HCT116 (cell line): ENCODE results near the gene SHTN1. TPM values are rescaled to one million over a fixed set of nuclear protein-coding genes. Genes with fewer than 3 reads are reported as not detected.

Source experiments
- ATAC-seq: fragments of 200-7000 bp; cut with Tn5 transposase; 2 replicates; pipeline ENCODE4 v1.9.1; 2020; ENCODE audit warnings: mild to moderate bottlenecking, moderate library complexity
- BruUV-seq: library from RNA; stranded (reverse); fragments of 400-500 nt; replicated peaks from 2 replicates; lab custom pipeline; 2021; lab: Mats Ljungman, UMichigan
- CTCF ChIA-PET: fragments of 300-600 bp; sonication (Branson Sonifier 250); formaldehyde crosslinking; loops from one replicate; lab custom pipeline; 2021; ENCODE audit warnings: antibody characterized with exemption; lab: Charles Lee
- POLR2A ChIA-PET: fragments of 300-600, 350-600 bp; sonication (Branson Sonifier 250); formaldehyde crosslinking; loops from one replicate; lab custom pipeline; 2021; ENCODE audit warnings: antibody characterized with exemption; lab: Charles Lee
- RAD21 ChIA-PET, 2 experiments: fragments of 300-600 bp; sonication (Branson Sonifier 250); formaldehyde crosslinking; loops; one replicate each; lab custom pipeline; 2023; ENCODE audit warnings: low total read pairs in 2 of 2; ENCODE audit not compliant: uncharacterized antibody in 2 of 2, unreplicated experiment in 2 of 2, low non-redundant PET in 1 of 2; lab: Charles Lee
- DNase-seq: peaks from one replicate; pipeline ENCODE4 v3.0.0-alpha.2; 2010; ENCODE audit warnings: low read depth, low spot score
- H2AFZ ChIP-seq: fragments of 200-600 bp; shearing (Covaris generic), sonication (generic); 2 replicates; pipeline ENCODE4 v1.6.1; 2017; ENCODE audit warnings: low read depth, mixed run types, mixed read lengths, antibody characterized with exemption, low read length; ENCODE audit not compliant: poor library complexity, severe bottlenecking
- H3K27ac ChIP-seq: 2 replicates; pipeline ENCODE4 v1.5.1; 2012; ENCODE audit warnings: low read depth, low read length
- H3K27me3 ChIP-seq: fragments of 200-600 bp; sonication (generic); 2 replicates; pipeline ENCODE4 v1.6.1; 2016; ENCODE audit warnings: mixed run types, low read length, mixed read lengths; ENCODE audit not compliant: insufficient read depth
- H3K36me3 ChIP-seq, 2 experiments: fragments of 200-500 bp in 1 of 2; fragments of 200-600 bp in 1 of 2; sonication (Bioruptor generic) in 1 of 2; sonication (generic) in 1 of 2; 2 replicates each; pipeline versions ENCODE4 v1.5.1 to v1.6.1; 2014 to 2016; ENCODE audit warnings: low read length in 2 of 2, inconsistent platforms in 1 of 2, mixed read lengths in 1 of 2, mixed run types in 1 of 2; ENCODE audit not compliant: insufficient read depth in 2 of 2, control insufficient read depth in 1 of 2
- H3K4me1 ChIP-seq, 2 experiments: fragments of 200-600 bp in 1 of 2; sonication (generic) in 1 of 2; 2 replicates each; pipeline versions ENCODE4 v1.5.1 to v1.6.1; 2012 to 2017; ENCODE audit warnings: low read length in 2 of 2, inconsistent platforms in 1 of 2, mild to moderate bottlenecking in 1 of 2, mixed read lengths in 1 of 2, mixed run types in 1 of 2, moderate library complexity in 1 of 2; ENCODE audit not compliant: insufficient read depth in 2 of 2, control insufficient read depth in 1 of 2
- H3K4me2 ChIP-seq: fragments of 200-600 bp; sonication (generic); 2 replicates; pipeline ENCODE4 v1.6.1; 2017; ENCODE audit warnings: mixed run types, low read length, mixed read lengths
- H3K4me3 ChIP-seq, 2 experiments: fragments of 200-600 bp in 1 of 2; sonication (generic) in 1 of 2; replicated peaks in 1 of 2; 2 replicates each; pipeline ENCODE4 v1.5.1; 2011 to 2016; ENCODE audit warnings: low read length in 2 of 2, control low read depth in 1 of 2, low read depth in 1 of 2, mild to moderate bottlenecking in 1 of 2, mixed read lengths in 1 of 2, mixed run types in 1 of 2
- H3K79me2 ChIP-seq: fragments of 200-600 bp; sonication (generic); 2 replicates; pipeline ENCODE4 v1.6.1; 2017; ENCODE audit warnings: mild to moderate bottlenecking, mixed run types, low read length, moderate library complexity, mixed read lengths; ENCODE audit not compliant: insufficient read depth
- H3K9ac ChIP-seq: fragments of 200-600 bp; sonication (generic); 2 replicates; pipeline ENCODE4 v1.6.1; 2016; ENCODE audit warnings: low read length, mixed read lengths
- H3K9me2 ChIP-seq: fragments of 200-600 bp; sonication (generic), shearing (Covaris generic); 2 replicates; pipeline ENCODE4 v1.6.1; 2017; ENCODE audit warnings: mixed run types, mild to moderate bottlenecking, moderate library complexity; ENCODE audit not compliant: insufficient read depth
- H3K9me3 ChIP-seq, 2 experiments: fragments of 200-500 bp in 1 of 2; fragments of 200-600 bp in 1 of 2; sonication (Bioruptor generic) in 1 of 2; sonication (generic) in 1 of 2; 2 replicates each; pipeline ENCODE4 v1.6.1; 2014 to 2017; ENCODE audit warnings: low read length in 2 of 2, mixed read lengths in 2 of 2, inconsistent platforms in 1 of 2, low read depth in 1 of 2, mild to moderate bottlenecking in 1 of 2, mixed run types in 1 of 2, moderate library complexity in 1 of 2; ENCODE audit not compliant: control insufficient read depth in 1 of 2, insufficient read depth in 1 of 2
- H4K20me1 ChIP-seq: fragments of 200-600 bp; sonication (generic), shearing (Covaris generic); 2 replicates; pipeline ENCODE4 v1.6.1; 2017; ENCODE audit warnings: mixed run types, mild to moderate bottlenecking, moderate library complexity; ENCODE audit not compliant: insufficient read depth
- ATF3 ChIP-seq: IDR thresholded peaks from 2 replicates; pipeline ENCODE4 v1.6.1; 2012
- CEBPB ChIP-seq: IDR thresholded peaks from 2 replicates; pipeline ENCODE4 v1.6.1; 2012; ENCODE audit warnings: low read depth
- CTCF ChIP-seq, 3 experiments: fragments of 200-600 bp in 1 of 3; sonication (generic) in 1 of 3; IDR thresholded peaks in 2 of 3; conservative IDR thresholded peaks in 1 of 3; 2 replicates each; pipeline ENCODE4 v1.5.1; 2012 to 2017; ENCODE audit warnings: low read depth in 2 of 3, low read length in 2 of 3, antibody characterized with exemption in 1 of 3, borderline replicate concordance in 1 of 3, control low read depth in 1 of 3, mild to moderate bottlenecking in 1 of 3, mixed read lengths in 1 of 3, mixed run types in 1 of 3, moderate library complexity in 1 of 3; ENCODE audit not compliant: insufficient read depth in 1 of 3
- ELF1 ChIP-seq: IDR thresholded peaks from 2 replicates; pipeline ENCODE4 v1.6.1; 2012; ENCODE audit warnings: low read depth, borderline replicate concordance
- EZH2phosphoT487 ChIP-seq: fragments of 200-600 bp; IDR thresholded peaks from 2 replicates; pipeline ENCODE4 v1.6.1; 2018; ENCODE audit warnings: antibody characterized with exemption, borderline replicate concordance
- FOSL1 ChIP-seq: IDR thresholded peaks from 2 replicates; pipeline ENCODE4 v1.6.1; 2012; ENCODE audit warnings: low read depth
- JUND ChIP-seq: IDR thresholded peaks from 2 replicates; pipeline ENCODE4 v1.6.1; 2012
- MAX ChIP-seq: IDR thresholded peaks from 2 replicates; pipeline ENCODE4 v1.6.1; 2012
- POLR2A ChIP-seq: IDR thresholded peaks from 2 replicates; pipeline ENCODE4 v1.7.0; 2011; ENCODE audit warnings: borderline replicate concordance; ENCODE audit not compliant: insufficient read depth, insufficient read length; ENCODE audit errors: extremely low read depth
- RAD21 ChIP-seq: IDR thresholded peaks from 2 replicates; pipeline ENCODE4 v1.6.1; 2012; ENCODE audit warnings: low read depth, mild to moderate bottlenecking
- REST ChIP-seq: IDR thresholded peaks from 2 replicates; pipeline ENCODE4 v1.6.1; 2012; ENCODE audit warnings: low read depth
- SRF ChIP-seq: IDR thresholded peaks from 2 replicates; pipeline ENCODE4 v1.6.1; 2012; ENCODE audit warnings: low read depth
- TCF7L2 ChIP-seq: IDR thresholded peaks from 2 replicates; pipeline ENCODE4 v1.7.0; 2011; ENCODE audit warnings: borderline replicate concordance, inconsistent platforms; ENCODE audit not compliant: insufficient read depth, insufficient read length; ENCODE audit errors: extremely low read depth
- ZFX ChIP-seq: fragments of 450-650 bp; IDR thresholded peaks from 2 replicates; pipeline ENCODE4 v1.6.1; 2017
- ZNF274 ChIP-seq: fragments of 200-500 bp; sonication (Bioruptor generic); IDR thresholded peaks from 2 replicates; pipeline ENCODE4 v1.6.1; 2014; ENCODE audit warnings: mild to moderate bottlenecking, low read depth, low read length, inconsistent platforms
- intact Hi-C: fragments of 100-400 bp; cut with micrococcal nuclease; formaldehyde crosslinking; loops from 2 replicates; pipeline ENCODE4 v1.10.0; 2022
- total RNA-seq: library from RNA; stranded (reverse); gene quantifications from one replicate; pipeline ENCODE4 v1.2.1, GENCODE V29; 2021; ENCODE audit not compliant: unreplicated experiment

SHTN1 gene
- total RNA-seq, 1 experiment from 2014 or later, result 64.0 TPM

- H3K9ac ChIP-seq, result no peak overlapping the region
- intact Hi-C loops, result no loop called here
- no peaks in the 10 kb centered on the region for H3K27me3 ChIP-seq
- DNase-seq (no peak), ATAC-seq (no peak)
- no peaks in the 10 kb centered on the region for H3K9me3 ChIP-seq
- H3K27ac ChIP-seq, result no peak overlapping the region
- H3K4me2 ChIP-seq, result no peak overlapping the region
- no peak overlapping the region for H3K4me3 ChIP-seq
- no peaks in the 10 kb centered on the region for H3K79me2 ChIP-seq
- no peaks in the 10 kb centered on the region for H4K20me1 ChIP-seq
- H2AFZ ChIP-seq, result no peak overlapping the region
- CTCF ChIA-PET, result interaction anchor here (0.9 to 1.4 kb wide), 5 partner anchors 44 to 338 kb away, joined by 3 to 12 read pairs (median 6); no protein-coding TSS in a partner anchor
- no peaks in the 10 kb centered on the region for H3K4me1 ChIP-seq
- no TSS peak for BruUV-seq
- no peaks in the 10 kb centered on the region for H3K9me2 ChIP-seq
- RAD21 ChIA-PET, result interaction anchor here in 1 of 2 experiments (1.2 kb wide), 1 partner anchor 338 kb away, joined by 3 read pairs; no protein-coding TSS in a partner anchor
- POLR2A ChIA-PET, result no interaction called here
- peak; percentile 77 for TF ChIP-seq RAD21
- no peak for TF ChIP-seq FOSL1
- TF ChIP-seq CTCF (IDR thresholded peaks at IDR 0.05 in 2 of 3, conservative IDR thresholded peaks at IDR 0.05 in 1 of 3; ENCODE audit: borderline replicate concordance in 1 of 3, insufficient read depth in 1 of 3, low read depth in 2 of 3, low read length in 2 of 3), result peak in 1 of 3 experiments; percentile 57; a peak in 2 of 6 replicates
- no peaks in the 10 kb centered on the region for H3K36me3 ChIP-seq
These were observed 168.0 kb downstream of the SHTN1 start for GRCh38 chr10:116836902-116837523.

- no peak overlapping the region for H3K27ac ChIP-seq
- CTCF ChIA-PET, result interaction anchor here (1.3 to 1.4 kb wide), 2 partner anchors 43 to 339 kb away, joined by 3 to 4 read pairs; no protein-coding TSS in a partner anchor
- ATAC-seq, result no peak
- TF ChIP-seq POLR2A, result no peak
- TF ChIP-seq ZFX, result no peak
- no peak for TF ChIP-seq ATF3
- TF ChIP-seq ZNF274, result no peak
- no peak for TF ChIP-seq REST
- TF ChIP-seq ELF1, result no peak
- no peak for TF ChIP-seq TCF7L2
- no peak for TF ChIP-seq MAX
- TF ChIP-seq EZH2phosphoT487, result no peak
- TF ChIP-seq CEBPB, result no peak
- TF ChIP-seq SRF, result no peak
- no peak for TF ChIP-seq JUND
These were observed 168.9 kb downstream of the SHTN1 start for GRCh38 chr10:116836083-116836482.

More at GRCh38 chr10:116836083-116836482, 168.9 kb downstream of the SHTN1 start:
- 0 out of 4 replicates have a peak, but pooled peaks cover 0 to 2% of the 10 kb centered on the region in 2 experiments for H3K36me3 ChIP-seq
- RAD21 ChIA-PET, result no interaction called here
- DNase-seq, result no peak
- POLR2A ChIA-PET, result no interaction called here
- intact Hi-C loops, result no loop called here
- no peak overlapping the region for H3K4me3 ChIP-seq
- H3K9ac ChIP-seq, result no peak overlapping the region
- no peaks in the 10 kb centered on the region for H3K9me3 ChIP-seq
- H2AFZ ChIP-seq, result no peak overlapping the region
- no peaks in the 10 kb centered on the region for H3K27me3 ChIP-seq
- no peaks in the 10 kb centered on the region for H3K9me2 ChIP-seq
- H3K79me2 ChIP-seq, result no peaks in the 10 kb centered on the region
- no peaks in the 10 kb centered on the region for H3K4me1 ChIP-seq
- no peak overlapping the region for H3K4me2 ChIP-seq
- BruUV-seq, result no TSS peak
- no peaks in the 10 kb centered on the region for H4K20me1 ChIP-seq
